GM18861 (cell line): ENCODE data around the gene USP32.
"Not testable (repeated sequence)": the region's sequence is repeated elsewhere in the genome, so short reads cannot be mapped to it uniquely, and the experiment has no call there.

ENCODE experiments used
- ATAC-seq: cut with Tn5 transposase; IDR thresholded peaks from one replicate; pipeline ENCODE4 v1.9.1; 2021; ENCODE audit not compliant: unreplicated experiment

The USP32 gene

DNA sequence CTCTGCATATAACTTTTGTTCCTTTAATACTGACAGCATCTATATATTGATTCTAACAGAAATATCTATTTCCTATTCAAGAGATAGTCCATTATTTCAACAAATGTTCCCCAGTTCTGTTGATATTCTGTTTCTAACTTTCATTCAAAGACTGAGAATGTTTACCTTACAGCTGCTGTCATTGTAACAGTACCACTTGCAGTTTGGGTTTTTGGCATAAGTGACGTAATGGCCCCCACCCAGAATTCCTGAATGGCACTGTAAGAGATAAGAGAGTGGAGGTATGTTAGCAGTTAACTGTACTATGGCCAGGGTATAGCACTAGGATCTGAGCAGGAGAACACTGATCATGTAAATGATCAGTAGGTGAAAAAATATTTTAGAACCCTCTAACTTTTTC is 211.6 kb downstream of the USP32 start:
- not testable (repeated sequence) for ATAC-seq

DNA sequence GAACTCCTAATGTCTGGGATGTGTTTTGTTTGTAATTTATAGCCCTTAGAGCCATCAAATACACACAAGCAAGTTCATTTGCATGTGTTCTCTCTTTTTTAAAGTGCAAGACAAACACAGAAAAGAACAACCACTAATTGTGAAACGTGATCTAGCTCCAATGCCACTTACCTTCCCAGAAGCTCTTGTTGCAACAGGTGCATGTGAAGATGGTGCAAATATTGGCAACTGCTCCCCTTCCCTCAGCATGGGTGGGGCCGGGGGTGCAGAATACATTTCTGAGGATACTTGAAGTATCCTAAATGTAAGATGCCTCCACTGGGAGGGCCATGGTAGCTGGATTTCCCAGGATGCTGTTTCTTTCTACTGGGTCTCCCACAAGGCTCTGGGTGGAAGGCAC is 213.8 kb downstream of the USP32 start:
- not testable (repeated sequence) for ATAC-seq

DNA sequence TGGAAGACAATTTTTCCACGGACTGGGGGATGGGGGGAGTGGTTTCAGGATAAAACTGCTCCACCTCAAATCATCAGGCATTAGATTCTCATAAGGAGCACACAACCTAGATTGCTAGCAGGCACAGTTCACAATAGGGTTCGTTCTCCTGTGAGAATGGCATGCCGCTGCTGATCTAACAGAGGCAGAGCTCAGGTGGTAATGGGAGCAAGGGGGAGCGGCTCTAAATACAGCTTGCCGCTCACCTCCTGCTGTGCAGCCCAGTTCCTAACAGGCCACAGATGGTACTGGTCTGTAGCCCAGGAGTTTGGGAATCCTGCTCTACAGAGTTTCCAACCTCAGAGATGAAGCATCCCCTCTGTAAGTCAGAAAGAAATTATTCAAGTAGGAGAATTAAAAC is 215.2 kb downstream of the USP32 start:
- ATAC-seq, result not testable (repeated sequence)

DNA sequence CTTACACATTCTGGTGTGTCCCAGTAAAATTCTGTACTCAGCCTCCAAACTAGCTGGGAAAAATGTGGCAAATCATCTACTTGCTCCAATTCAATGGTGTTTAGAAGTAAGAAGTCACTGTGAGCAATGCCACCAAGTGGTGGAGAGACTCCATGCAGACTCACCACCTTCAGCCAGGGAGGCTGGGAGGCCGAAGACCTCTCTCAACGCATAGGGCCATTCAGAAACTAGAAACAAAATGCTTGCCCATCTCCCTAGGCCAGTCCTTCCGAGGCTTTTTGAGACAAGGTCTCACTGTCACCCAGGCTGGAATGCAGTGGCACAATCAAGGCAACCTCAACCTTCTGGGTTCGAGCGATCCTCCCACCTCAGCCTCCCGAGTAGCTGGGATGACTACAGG is 217.2 kb downstream of the USP32 start:
- ATAC-seq, result not testable (repeated sequence)

DNA sequence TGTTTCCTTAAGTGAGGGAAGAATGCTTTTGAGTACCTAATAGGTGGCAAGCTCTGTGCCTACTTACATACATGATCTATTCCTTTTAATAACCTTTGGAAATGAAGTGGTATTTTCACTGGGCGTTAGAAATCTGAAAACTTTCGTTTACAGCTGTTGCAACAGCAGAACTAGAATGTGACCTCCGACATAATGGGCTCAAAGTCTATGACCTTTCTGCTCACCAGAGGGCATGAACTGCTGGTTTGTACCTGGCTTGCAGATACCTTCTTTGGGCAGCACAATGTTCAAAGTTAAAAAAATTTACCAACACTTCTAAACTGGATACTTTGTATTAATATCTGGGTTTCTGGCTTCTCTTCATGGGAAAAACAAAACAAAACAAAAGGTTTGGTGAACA is 217.9 kb downstream of the USP32 start:
- ATAC-seq, result no peak

DNA sequence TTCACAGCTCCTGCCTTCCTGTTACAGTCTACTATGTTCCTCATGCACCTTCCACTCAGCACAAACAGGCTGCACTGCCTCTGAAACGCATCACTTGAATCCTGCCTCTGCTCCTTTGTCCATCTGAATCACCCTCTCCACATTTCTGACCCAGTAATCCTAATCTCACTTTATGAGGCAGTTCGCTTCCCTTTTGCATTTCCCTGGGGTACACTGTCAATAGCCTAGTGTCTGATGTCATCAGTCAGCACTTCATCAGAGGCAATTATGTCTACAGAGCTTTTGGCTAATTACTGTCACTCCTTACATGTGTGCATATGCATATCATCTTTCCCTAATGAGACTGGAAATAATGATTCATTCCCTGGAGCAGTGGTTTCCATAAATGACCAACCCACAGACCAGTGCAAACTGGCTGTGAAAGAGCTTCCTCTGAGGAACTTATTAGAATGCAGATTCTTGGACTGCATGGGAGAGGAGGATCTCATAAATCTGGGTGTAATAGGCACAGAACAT is 218.6 kb downstream of the USP32 start:
- no peak for ATAC-seq

DNA sequence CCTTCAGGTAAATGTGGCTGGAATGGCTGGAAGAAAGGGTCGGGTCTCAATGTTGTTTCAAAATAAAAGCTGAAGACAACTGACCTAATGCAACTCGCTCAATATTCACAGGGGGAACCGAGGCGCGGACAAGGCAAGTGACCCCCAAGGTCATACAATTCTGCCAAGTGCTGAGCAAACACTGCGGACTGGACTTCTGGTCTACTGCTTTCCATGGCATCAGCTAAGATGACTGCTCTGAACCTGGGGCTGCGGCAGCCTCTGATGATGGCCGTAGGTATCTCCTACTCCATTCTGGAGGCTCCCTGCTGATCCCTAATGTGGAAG is 220.2 kb downstream of the USP32 start:
- no peak for ATAC-seq

DNA sequence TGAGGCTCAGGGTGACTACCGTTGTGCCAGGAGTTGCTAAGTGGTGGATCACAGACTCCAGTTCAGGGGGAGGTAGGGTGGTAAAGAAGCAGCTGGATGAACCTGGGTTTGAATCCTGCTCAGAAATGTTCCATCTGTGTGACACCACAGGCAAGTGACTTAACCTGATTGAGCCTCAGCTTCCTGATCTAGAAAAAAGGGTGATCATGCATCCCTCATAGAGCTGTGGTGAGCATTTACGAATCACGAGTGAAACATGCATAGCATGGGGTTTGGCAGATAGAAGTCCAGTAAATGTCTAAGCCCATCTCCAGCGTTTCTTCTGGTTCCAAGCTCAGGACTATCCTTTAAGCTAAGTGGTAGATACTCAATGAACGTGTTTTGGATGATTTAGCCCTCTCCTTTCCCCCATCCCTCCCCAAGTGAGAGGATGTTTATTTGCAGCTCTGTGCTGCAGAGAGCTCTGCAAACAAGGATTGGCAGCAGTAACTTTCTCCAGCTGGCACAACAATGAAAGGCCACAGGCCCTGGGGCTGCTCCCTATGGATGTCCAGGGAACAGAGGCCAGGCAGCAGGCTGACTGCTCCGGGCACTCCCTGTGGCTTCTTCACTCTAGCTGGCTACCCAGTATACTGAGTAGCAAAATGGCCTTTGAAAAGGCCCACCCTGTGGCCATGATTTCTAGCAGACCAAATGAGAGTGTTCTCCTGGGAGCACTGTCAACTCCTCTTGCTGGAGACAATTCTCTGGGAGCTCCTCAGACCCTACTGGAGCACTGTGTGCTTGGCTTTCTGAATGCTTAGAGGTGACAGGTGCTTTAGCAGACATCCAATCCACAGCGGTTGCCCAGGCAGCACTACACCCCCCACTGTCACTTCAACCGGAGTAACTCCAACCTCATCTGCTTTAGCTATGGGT is 220.8 kb downstream of the USP32 start:
- ATAC-seq, result no peak

DNA sequence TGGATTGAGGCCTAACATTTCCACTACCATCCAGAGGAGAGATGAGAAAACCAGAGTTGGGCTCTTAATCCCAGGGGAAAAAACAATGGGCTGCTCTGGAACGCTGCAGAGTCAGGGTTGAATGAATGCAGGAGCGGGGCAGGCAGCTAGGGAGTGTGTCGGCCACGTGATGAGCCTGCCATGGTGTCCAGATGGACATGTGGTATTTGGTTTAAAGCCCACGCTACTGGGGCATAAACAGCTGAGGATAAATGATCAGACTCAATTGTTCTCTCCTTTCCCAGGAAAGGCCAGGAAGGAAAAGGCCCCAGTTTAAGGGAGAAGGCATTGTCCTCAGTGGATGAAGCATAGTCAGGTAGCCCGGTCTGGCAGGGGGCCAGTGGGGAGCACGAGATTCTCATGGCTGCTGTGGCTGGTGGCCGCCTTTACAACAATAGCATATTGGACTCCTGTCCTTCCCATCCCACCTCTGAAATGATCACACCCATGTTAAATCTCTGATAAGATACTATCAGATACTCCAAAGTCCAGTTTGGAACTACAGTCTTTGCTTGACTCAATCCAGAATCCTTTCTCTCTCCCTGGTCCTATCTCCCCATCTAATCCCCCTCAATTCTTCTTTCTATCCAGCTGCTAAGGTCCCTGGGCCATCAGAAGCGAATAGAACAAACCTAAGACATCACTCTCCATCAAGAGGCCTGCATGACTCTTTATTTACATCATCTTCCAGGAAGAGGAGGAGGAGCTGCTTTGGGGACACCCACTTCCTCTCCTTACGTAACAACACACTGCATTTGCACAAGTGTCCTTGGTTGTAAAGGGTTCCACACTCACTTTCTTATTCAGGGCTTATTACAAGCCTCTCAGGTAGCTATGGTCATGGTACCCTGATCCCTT is 221.8 kb downstream of the USP32 start:
- no peak for ATAC-seq

DNA sequence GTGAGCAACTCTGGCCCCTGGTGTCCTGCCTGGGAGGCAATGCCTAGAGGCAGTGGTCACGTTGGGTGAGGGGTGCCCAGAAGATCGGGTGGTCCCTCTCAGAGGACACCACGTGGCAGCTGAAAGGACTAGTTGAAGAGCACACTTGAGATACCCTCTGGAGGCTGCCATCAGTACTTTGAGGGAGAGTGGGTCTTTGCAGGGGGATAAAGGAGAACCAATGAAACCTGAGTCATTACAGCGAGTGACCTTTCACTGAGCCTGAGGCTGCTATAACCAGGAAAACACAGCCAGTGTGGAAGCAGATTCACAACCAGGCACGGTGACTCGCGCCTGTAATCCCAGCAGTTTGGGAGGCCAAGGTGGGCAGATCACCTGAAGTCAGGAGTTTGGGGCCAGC is 223.3 kb downstream of the USP32 start:
- no peak for ATAC-seq

DNA sequence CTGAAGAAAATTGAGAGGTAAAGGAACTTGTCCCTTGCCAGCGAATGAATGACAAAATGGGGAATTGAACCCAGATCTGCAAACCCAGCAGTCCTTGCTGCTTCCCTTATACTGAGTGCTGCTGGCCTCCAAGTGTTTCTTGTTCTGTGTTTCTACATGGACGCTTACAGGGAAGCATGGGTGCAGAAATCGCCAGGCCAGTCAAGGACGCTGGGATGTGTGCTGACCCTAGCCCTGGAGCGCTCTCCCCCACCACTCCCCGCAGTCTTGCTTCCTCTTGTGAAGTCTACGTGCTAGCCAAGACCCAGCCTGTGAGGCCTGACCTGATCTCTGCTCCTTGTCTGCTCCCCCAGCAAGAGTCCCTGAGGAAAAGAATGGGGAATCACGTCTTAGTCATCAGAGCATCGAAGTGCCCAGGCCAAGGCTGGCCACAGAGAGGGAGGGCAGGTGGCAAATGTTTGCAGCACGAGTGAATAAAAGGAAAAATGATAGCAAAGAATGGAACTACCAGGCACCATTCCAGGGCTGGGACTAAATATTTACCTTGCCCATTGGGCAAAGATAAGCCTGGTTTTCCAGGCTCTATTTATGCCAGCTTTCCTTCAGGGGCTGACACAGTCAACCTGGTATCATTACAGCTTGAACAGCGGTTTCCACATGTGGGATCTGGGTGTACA is 224.7 kb downstream of the USP32 start:
- ATAC-seq, result no peak

DNA sequence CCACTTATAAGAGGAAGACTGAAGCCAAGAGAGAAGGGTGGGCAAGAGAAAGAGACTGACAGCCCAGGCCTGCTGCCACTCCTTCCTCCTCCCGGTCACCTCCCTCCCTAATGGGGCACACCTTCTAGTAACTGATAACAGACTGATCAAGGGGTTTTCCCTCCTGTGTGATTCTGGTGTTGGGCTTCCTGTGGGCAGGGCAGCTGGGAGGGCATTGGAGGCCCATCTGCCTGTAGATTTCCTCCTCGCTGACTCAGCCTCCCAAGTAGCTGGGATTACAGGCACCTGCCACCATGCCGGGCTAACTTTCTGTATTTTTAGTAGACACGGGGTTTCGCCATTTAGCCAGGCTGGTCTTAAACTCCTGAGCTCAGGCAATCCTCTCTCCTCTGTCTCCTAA is 226.0 kb downstream of the USP32 start:
- no peak for ATAC-seq

DNA sequence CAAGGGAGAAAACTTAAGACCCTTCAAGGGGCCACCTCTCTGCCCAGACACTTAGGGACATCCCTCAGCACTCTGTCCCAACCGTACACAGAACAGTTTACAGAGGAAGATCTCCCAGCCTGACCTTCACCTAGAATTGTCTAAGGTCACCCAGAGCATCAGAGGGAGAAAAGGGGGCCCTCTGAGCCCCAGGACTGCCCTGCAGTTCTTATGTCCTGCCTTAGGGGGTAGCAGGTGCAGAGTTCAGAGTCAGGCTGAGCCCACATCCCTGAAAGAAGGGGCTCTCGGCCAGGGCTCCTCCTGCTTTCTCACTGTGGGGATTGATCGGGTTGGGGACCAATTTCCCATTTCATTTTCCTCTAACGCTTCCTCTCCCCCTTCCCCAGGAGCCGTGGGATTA is 226.7 kb downstream of the USP32 start:
- ATAC-seq, result no peak

DNA sequence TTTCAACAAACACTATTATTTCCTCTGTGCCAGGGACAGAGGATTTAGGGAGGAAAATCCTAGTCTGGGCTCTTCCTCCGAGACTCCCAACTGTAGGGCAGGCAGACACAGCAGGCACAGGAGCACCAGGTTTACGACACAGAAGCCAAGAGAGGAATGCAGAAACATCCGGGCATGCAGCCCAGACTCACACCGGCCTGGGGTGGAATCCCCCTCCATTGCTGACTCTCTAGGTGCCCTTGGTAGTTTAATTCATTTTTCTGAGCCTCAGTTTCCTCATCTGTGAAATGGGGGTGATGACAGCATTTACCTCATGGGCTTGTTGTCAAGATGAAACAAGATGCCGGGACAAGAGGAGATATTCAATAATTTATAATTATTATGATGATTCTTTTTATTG is 227.2 kb downstream of the USP32 start:
- no peak for ATAC-seq

DNA sequence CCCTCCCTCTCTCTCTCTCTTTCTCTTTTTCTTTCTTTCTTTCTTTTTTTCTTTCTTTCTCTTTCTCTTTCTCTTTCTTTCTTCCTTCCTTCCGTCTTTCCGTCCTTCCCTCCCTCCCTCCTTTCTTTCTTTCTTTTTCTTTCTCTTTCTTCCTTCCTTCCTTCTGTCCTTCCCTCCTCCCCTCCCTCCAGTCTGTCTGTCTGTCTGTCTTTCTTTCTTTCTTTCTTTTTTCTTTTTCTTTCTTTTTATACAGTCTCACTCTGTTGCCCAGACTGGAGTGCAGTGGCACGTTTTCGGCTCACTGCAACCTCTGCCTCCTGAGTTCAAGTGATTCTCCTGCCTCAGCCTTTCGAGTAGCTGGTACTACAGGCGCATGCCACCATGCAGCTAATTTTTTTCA is 227.8 kb downstream of the USP32 start:
- no peak for ATAC-seq

DNA sequence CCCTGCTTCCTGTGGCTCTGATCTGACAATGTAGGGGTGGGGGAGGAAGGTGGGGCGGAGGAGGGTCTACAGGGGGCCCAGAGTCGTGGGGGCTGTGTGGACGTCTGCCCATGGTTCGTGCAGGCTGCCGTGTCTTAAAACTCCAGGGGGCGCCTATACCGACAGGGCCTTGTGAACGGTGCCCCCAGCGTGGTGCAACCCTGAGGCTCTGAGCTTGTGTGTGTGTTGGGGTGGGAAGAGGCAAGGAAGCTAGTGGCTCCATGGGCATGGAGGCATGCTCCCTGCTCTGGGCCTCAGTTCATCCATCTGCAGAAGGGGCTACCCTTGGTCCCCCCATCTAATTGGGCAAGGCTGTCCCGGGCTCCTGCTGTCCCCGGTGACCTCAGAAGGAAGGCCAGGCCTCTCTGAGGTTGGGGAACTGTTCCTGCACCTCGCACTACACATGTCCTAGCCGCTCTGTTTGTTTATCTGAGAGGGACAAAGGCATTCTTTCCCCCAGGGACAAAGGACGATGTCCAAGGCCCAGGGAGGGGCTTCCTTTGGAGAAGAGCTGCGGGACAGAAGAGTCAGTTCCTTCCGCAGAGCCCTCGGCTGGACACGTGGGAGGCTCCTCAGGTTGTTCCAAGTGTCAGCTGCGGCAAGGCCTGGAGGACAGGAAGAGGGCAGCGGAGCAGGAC is 228.7 kb downstream of the USP32 start:
- no peak for ATAC-seq

DNA sequence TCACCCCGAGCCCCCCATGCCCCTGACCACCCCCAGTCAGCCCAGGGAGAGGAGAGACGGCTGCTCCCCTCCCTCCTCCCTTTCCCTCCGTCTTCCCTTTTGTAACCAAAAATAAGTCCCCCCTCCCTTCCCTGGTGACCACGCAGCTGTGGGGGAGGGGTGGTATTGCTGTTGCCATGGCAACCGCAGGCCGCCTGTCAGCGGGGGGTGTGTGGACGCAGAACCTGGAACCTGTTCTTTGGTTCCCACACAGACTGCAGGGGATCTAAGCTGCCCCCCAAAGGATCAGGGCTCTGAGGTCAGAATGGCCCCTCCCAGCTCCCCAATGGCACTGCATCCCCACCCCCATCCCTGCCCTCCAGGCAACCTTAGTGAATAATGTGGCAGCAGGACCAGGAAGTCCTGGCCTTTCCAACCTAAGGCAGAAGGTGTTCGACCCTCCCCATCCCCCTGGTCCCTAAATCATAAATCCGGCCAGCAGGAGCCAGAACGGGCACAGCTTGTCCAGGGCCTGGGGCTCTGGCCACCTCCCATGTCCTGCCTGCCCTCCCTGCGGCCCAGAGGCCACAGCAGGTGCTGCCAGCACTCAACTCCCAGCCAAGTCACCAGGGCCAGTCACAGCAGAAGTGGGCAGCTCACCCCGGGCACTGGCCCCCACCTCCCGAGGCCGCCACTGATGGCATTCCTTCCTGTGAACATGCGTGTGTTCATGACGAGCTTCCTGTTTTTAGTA is 230.2 kb downstream of the USP32 start:
- ATAC-seq, result no peak

DNA sequence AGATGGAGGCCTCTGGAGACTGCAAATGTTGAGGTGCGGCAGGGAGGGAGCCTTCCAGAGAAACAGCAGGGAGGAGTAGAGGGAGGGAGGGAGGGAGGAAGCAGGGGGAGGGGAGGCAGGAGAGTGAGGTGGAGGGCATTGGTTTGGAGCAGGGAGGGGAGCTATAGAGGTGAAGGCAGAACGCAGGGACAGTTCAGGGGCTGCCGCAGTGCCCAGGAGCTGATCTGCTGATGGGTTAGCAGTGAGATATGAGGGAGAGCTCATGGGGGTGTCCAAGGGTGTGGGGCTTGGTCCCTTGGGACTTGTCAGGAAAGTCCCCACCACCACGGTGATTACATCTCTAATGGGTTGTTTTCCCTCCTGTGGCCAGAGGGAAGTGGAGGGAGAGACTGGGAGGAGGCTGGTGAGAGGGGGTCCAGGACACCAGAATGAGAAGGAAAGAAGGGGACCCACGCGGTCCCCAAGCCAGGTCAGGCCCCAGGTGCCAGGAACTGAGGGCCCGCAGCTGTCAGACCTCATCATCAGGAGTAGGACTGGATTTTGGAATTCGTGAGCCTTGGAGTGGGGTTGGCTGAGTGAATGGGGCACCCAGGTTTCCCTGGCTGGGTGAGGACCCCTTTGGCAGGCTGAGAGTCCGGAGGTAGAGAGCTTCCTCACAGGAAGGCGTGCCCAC is 231.0 kb downstream of the USP32 start:
- ATAC-seq, result no peak

DNA sequence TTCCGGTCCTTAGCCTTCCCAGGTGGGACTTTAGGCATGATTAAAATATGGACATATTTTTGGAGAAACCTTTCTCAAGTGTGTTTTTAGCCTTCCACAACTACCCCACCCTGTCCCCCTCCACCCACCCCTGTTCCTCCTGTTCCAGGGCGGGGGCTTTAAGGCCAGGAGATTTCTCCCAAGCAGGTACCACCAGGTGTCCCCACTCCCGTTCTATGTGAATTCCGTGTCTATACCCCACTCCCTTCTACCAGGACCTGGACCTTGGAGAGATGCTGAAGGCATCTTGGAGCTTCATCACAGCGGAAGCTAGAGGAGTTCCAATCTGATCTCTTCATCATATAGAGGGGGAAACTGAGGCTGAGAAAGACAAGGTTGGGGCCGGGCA is 232.5 kb downstream of the USP32 start:
- ATAC-seq, result no peak
